Type B pancreatic cell (in vitro differentiated cells): ENCODE data around the gene TMEM233. TPM values are rescaled to one million over a fixed set of nuclear protein-coding genes. Genes with fewer than 3 reads are reported as not detected.
A peak's percentile ranks its signal among the peaks of the same experiment; 100 is the strongest.

ENCODE experiments used
- DNase-seq: peaks from one replicate; pipeline ENCODE4 v3.0.0; 2021; ENCODE audit warnings: mixed read lengths; ENCODE audit not compliant: unreplicated experiment; ENCODE audit errors: extremely low spot score
- H3K27ac Mint-ChIP-seq: 2 replicates; pipeline ENCODE4 v1.8.0; 2021; ENCODE audit warnings: mild to moderate bottlenecking, mixed read lengths
- H3K27me3 Mint-ChIP-seq: 2 replicates; pipeline ENCODE4 v1.8.0; 2021; ENCODE audit warnings: mixed read lengths
- H3K36me3 Mint-ChIP-seq: 2 replicates; pipeline ENCODE4 v1.8.0; 2021; ENCODE audit warnings: mixed read lengths
- H3K4me1 Mint-ChIP-seq: one replicate; pipeline ENCODE4 v1.8.0; 2021; ENCODE audit warnings: mixed read lengths; ENCODE audit not compliant: unreplicated experiment
- H3K4me3 Mint-ChIP-seq: 2 replicates; pipeline ENCODE4 v1.8.0; 2021; ENCODE audit warnings: mild to moderate bottlenecking, mixed read lengths
- H3K9me3 Mint-ChIP-seq: 2 replicates; pipeline ENCODE4 v1.8.0; 2021; ENCODE audit warnings: mixed read lengths
- CTCF ChIP-seq: fragments of 200-600 bp; sonication (generic); conservative IDR thresholded peaks from 2 replicates; pipeline ENCODE4 v1.5.0; 2021; ENCODE audit warnings: antibody characterized with exemption, mild to moderate bottlenecking
- total RNA-seq: library from RNA; stranded (reverse); gene quantifications from 2 replicates; pipeline ENCODE4 v1.2.1, GENCODE V29; 2021; ENCODE audit warnings: low replicate concordance

TMEM233 gene
- total RNA-seq, 1 donor from 2014 or later = not detected

GRCh38 chr12:119576915-119577314 lies 16.7 kb upstream of the TMEM233 start:
- TF ChIP-seq CTCF = no peak
- Mint-ChIP-seq H3K36me3 (no peaks in the 10 kb centered on the region), H3K27me3 (peaks cover 39% of the 10 kb centered on the region), H3K4me3 (no peak overlapping the region), H3K27ac (no peak overlapping the region), H3K4me1 (no peaks in the 10 kb centered on the region), H3K9me3 (no peaks in the 10 kb centered on the region)
- DNase-seq = no peak

GRCh38 chr12:119578112-119578511 lies 15.5 kb upstream of the TMEM233 start:
- DNase-seq = no peak
- Mint-ChIP-seq H3K9me3 (no peaks in the 10 kb centered on the region), H3K4me3 (no peak overlapping the region), H3K27me3 (peaks cover 47% of the 10 kb centered on the region), H3K4me1 (no peaks in the 10 kb centered on the region), H3K36me3 (no peaks in the 10 kb centered on the region), H3K27ac (no peak overlapping the region)
- TF ChIP-seq CTCF = no peak

GRCh38 chr12:119589097-119589496 lies 4.5 kb upstream of the TMEM233 start:
- Mint-ChIP-seq H3K27me3 (peaks cover 84% of the 10 kb centered on the region), H3K4me1 (no peaks in the 10 kb centered on the region), H3K27ac (no peak overlapping the region), H3K36me3 (no peaks in the 10 kb centered on the region), H3K9me3 (no peaks in the 10 kb centered on the region), H3K4me3 (no peak overlapping the region)
- no peak for DNase-seq
- TF ChIP-seq CTCF = no peak

- no peaks in the 10 kb centered on the region for H3K9me3 Mint-ChIP-seq
- no peak overlapping the region for H3K27ac Mint-ChIP-seq
- peaks cover 86% of the 10 kb centered on the region for H3K27me3 Mint-ChIP-seq
- no peak for DNase-seq
- no peaks in the 10 kb centered on the region for H3K4me1 Mint-ChIP-seq
- H3K4me3 Mint-ChIP-seq = no peak overlapping the region
- no peaks in the 10 kb centered on the region for H3K36me3 Mint-ChIP-seq
- no peak for TF ChIP-seq CTCF
These were observed 3.9 kb upstream of the TMEM233 start for GRCh38 chr12:119589634-119590033.

GRCh38 chr12:119592232-119592631 lies 1.3 kb upstream of the TMEM233 start:
- peaks cover 4% of the 10 kb centered on the region for H3K4me1 Mint-ChIP-seq
- no peak for DNase-seq
- H3K27me3 Mint-ChIP-seq = peaks cover 98% of the 10 kb centered on the region
- no peak overlapping the region for H3K4me3 Mint-ChIP-seq
- no peak for TF ChIP-seq CTCF
- H3K27ac Mint-ChIP-seq = no peak overlapping the region
- H3K9me3 Mint-ChIP-seq = no peaks in the 10 kb centered on the region
- no peaks in the 10 kb centered on the region for H3K36me3 Mint-ChIP-seq

- no peak overlapping the region for H3K27ac Mint-ChIP-seq
- no peak for DNase-seq
- H3K4me3 Mint-ChIP-seq = peak overlapping the region; percentile 75
- no peaks in the 10 kb centered on the region for H3K9me3 Mint-ChIP-seq
- H3K4me1 Mint-ChIP-seq = peaks cover 4% of the 10 kb centered on the region
- no peaks in the 10 kb centered on the region for H3K36me3 Mint-ChIP-seq
- peaks cover 99% of the 10 kb centered on the region for H3K27me3 Mint-ChIP-seq
- TF ChIP-seq CTCF = no peak
These were observed 791 bp downstream of the TMEM233 start for GRCh38 chr12:119594399-119594730.
